ENCODE data around the gene AIFM1. TPM values are rescaled to one million over a fixed set of nuclear protein-coding genes. Genes with fewer than 3 reads are reported as not detected.

Gene AIFM1
- total RNA-seq, 1 donor from 2014 or later = 29.1 TPM

GRCh38 chrX:130173190-130173895 is 7.7 kb upstream of the AIFM1 start:
- Mint-ChIP-seq H3K4me3 (ENCODE audit: unreplicated experiment) (peak overlapping the region; percentile 89), H3K27me3 (ENCODE audit: unreplicated experiment) (no peaks in the 10 kb centered on the region), H3K27ac (ENCODE audit: unreplicated experiment) (no peak overlapping the region), H3K4me1 (ENCODE audit: low read depth, unreplicated experiment) (peaks cover 7% of the 10 kb centered on the region), H3K9me3 (ENCODE audit: unreplicated experiment) (peaks cover 3% of the 10 kb centered on the region), H3K36me3 (ENCODE audit: unreplicated experiment) (no peaks in the 10 kb centered on the region)
- no peak for DNase-seq
- no peak for TF ChIP-seq CTCF (IDR thresholded peaks at IDR 0.05; ENCODE audit: partially characterized antibody, unreplicated experiment)

- Mint-ChIP-seq H3K27ac (ENCODE audit: unreplicated experiment) (peak overlapping the region; percentile 78), H3K9me3 (ENCODE audit: unreplicated experiment) (peaks cover 2% of the 10 kb centered on the region), H3K36me3 (ENCODE audit: unreplicated experiment) (no peaks in the 10 kb centered on the region), H3K4me1 (ENCODE audit: low read depth, unreplicated experiment) (peaks cover 7% of the 10 kb centered on the region), H3K4me3 (ENCODE audit: unreplicated experiment) (peak overlapping the region; percentile 89), H3K27me3 (ENCODE audit: unreplicated experiment) (no peaks in the 10 kb centered on the region)
- TF ChIP-seq CTCF (IDR thresholded peaks at IDR 0.05; ENCODE audit: partially characterized antibody, unreplicated experiment) = no peak
- DNase-seq = peak; percentile 31
These were observed 6.6 kb upstream of the AIFM1 start for GRCh38 chrX:130172127-130172845.

GRCh38 chrX:130171446-130172126 is 5.9 kb upstream of the AIFM1 start, which contains the start of gene RAB33A:
RAB33A (plus strand) TSS chrX:130171962; CDS start chrX:130172063, 101 bp downstream.
- TF ChIP-seq CTCF (IDR thresholded peaks at IDR 0.05; ENCODE audit: partially characterized antibody, unreplicated experiment) = no peak
- Mint-ChIP-seq H3K9me3 (ENCODE audit: unreplicated experiment) (peaks cover 2% of the 10 kb centered on the region), H3K27ac (ENCODE audit: unreplicated experiment) (peak within 1 kb of the TSS; percentile 92), H3K36me3 (ENCODE audit: unreplicated experiment) (no peaks in the 10 kb centered on the region), H3K4me1 (ENCODE audit: low read depth, unreplicated experiment) (peaks cover 10% of the 10 kb centered on the region), H3K4me3 (ENCODE audit: unreplicated experiment) (peak within 1 kb of the TSS; percentile 89), H3K27me3 (ENCODE audit: unreplicated experiment) (no peaks in the 10 kb centered on the region)
- peak; percentile 41 for DNase-seq

GRCh38 chrX:130170752-130171445 is 5.3 kb upstream of the AIFM1 start:
- Mint-ChIP-seq H3K9me3 (ENCODE audit: unreplicated experiment) (peaks cover 5% of the 10 kb centered on the region), H3K27ac (ENCODE audit: unreplicated experiment) (peak overlapping the region; percentile 92), H3K4me1 (ENCODE audit: low read depth, unreplicated experiment) (peaks cover 10% of the 10 kb centered on the region), H3K36me3 (ENCODE audit: unreplicated experiment) (no peaks in the 10 kb centered on the region), H3K27me3 (ENCODE audit: unreplicated experiment) (no peaks in the 10 kb centered on the region), H3K4me3 (ENCODE audit: unreplicated experiment) (peak overlapping the region; percentile 88)
- peak; percentile 73 for DNase-seq
- no peak for TF ChIP-seq CTCF (IDR thresholded peaks at IDR 0.05; ENCODE audit: partially characterized antibody, unreplicated experiment)

Measured in glutamatergic neuron (in vitro differentiated cells).